WTC11 (cell line): ENCODE results near the gene ZIC4. TPM values are rescaled to one million over a fixed set of nuclear protein-coding genes. Genes with fewer than 3 reads are reported as not detected.

ENCODE experiments used
- ATAC-seq: fragments of 200-7000 bp; cut with Tn5 transposase; 2 replicates; pipeline ENCODE4 v1.10.0; 2021; ENCODE audit warnings: mild to moderate bottlenecking, moderate library complexity
- CTCF ChIA-PET: fragments of 300-600 bp; sonication (Branson Sonifier 250); formaldehyde crosslinking; loops from one replicate; lab custom pipeline; 2021; ENCODE audit warnings: antibody characterized with exemption; lab: Charles Lee
- POLR2A ChIA-PET: fragments of 350-600 bp; sonication (Branson Sonifier 250); formaldehyde crosslinking; loops from one replicate; lab custom pipeline; 2021; ENCODE audit warnings: antibody characterized with exemption; lab: Charles Lee
- DNase-seq: peaks from one replicate; pipeline ENCODE4 v3.0.0; 2021; ENCODE audit warnings: low spot score
- H3K27ac Mint-ChIP-seq: 2 replicates; pipeline ENCODE4 v1.8.0; 2021; ENCODE audit warnings: mixed read lengths
- H3K27me3 Mint-ChIP-seq: 2 replicates; pipeline ENCODE4 v1.8.0; 2021; ENCODE audit warnings: low read depth, mild to moderate bottlenecking, moderate library complexity, mixed read lengths
- H3K36me3 Mint-ChIP-seq: 2 replicates; pipeline ENCODE4 v1.8.0; 2021; ENCODE audit warnings: mixed read lengths
- H3K4me1 Mint-ChIP-seq: 2 replicates; pipeline ENCODE4 v1.8.0; 2022; ENCODE audit warnings: mixed read lengths
- H3K4me3 Mint-ChIP-seq: 2 replicates; pipeline ENCODE4 v1.8.0; 2021; ENCODE audit warnings: mild to moderate bottlenecking, moderate library complexity, mixed read lengths
- H3K9me3 Mint-ChIP-seq: 2 replicates; pipeline ENCODE4 v1.8.0; 2021; ENCODE audit warnings: mixed read lengths
- ATF1 ChIP-seq: sonication (generic); formaldehyde crosslinking; IDR thresholded peaks from 2 replicates; pipeline ENCODE4 v1.8.1; 2023; ENCODE audit warnings: mild to moderate bottlenecking, moderate library complexity, missing genetic modification reagents
- ATF3 ChIP-seq: sonication (generic); formaldehyde crosslinking; conservative IDR thresholded peaks from 2 replicates; pipeline ENCODE4 v1.8.1; 2022; ENCODE audit warnings: mild to moderate bottlenecking, missing genetic modification reagents
- ELF4 ChIP-seq: sonication (generic); formaldehyde crosslinking; IDR thresholded peaks from 2 replicates; pipeline ENCODE4 v1.8.1; 2022; ENCODE audit warnings: low read depth, mild to moderate bottlenecking, moderate library complexity, missing genetic modification reagents
- FOXP1 ChIP-seq: sonication (generic); formaldehyde crosslinking; IDR thresholded peaks from 2 replicates; pipeline ENCODE4 v1.8.0; 2022; ENCODE audit warnings: missing genetic modification reagents, mild to moderate bottlenecking, moderate library complexity, borderline replicate concordance
- GRHL2 ChIP-seq: fragments of 250-450 bp; sonication (Bioruptor Pico); IDR thresholded peaks from 2 replicates; pipeline ENCODE4 v1.8.0; 2022; ENCODE audit warnings: mild to moderate bottlenecking, moderate library complexity; ENCODE audit not compliant: insufficient replicate concordance, severe bottlenecking
- GTF2I ChIP-seq: fragments of 250-450 bp; sonication (Bioruptor Pico); conservative IDR thresholded peaks from 2 replicates; pipeline ENCODE4 v1.4.0; 2021; ENCODE audit warnings: mild to moderate bottlenecking
- HMGA2 ChIP-seq: fragments of 250-450 bp; sonication (Bioruptor Pico); IDR thresholded peaks from 2 replicates; pipeline ENCODE4 v1.4.0; 2021; ENCODE audit warnings: mild to moderate bottlenecking, moderate library complexity
- JUN ChIP-seq: sonication (generic); formaldehyde crosslinking; IDR thresholded peaks from 2 replicates; pipeline ENCODE4 v1.8.0; 2023; ENCODE audit warnings: mild to moderate bottlenecking, missing genetic modification reagents
- MYBL2 ChIP-seq: sonication (generic); formaldehyde crosslinking; IDR thresholded peaks from 2 replicates; pipeline ENCODE4 v1.8.1; 2023; ENCODE audit warnings: mild to moderate bottlenecking, moderate library complexity, missing genetic modification reagents
- NFE2L1 ChIP-seq: sonication (generic); formaldehyde crosslinking; IDR thresholded peaks from 2 replicates; pipeline ENCODE4 v1.8.1; 2023; ENCODE audit warnings: missing genetic modification reagents
- RELA ChIP-seq: sonication (generic); formaldehyde crosslinking; IDR thresholded peaks from 2 replicates; pipeline ENCODE4 v1.8.1; 2022; ENCODE audit warnings: missing genetic modification reagents, mild to moderate bottlenecking, borderline replicate concordance
- TCF7 ChIP-seq: sonication (generic); formaldehyde crosslinking; IDR thresholded peaks from 2 replicates; pipeline ENCODE4 v1.8.0; 2022; ENCODE audit warnings: mild to moderate bottlenecking, low read depth, missing genetic modification reagents, moderate library complexity
- TP53 ChIP-seq: sonication (generic); formaldehyde crosslinking; IDR thresholded peaks from 2 replicates; pipeline ENCODE4 v1.8.1; 2023; ENCODE audit warnings: mild to moderate bottlenecking, missing genetic modification reagents
- USF1 ChIP-seq: sonication (generic); formaldehyde crosslinking; IDR thresholded peaks from 2 replicates; pipeline ENCODE4 v1.8.0; 2022; ENCODE audit warnings: mild to moderate bottlenecking, missing genetic modification reagents
- ZNF121 ChIP-seq: sonication (generic); formaldehyde crosslinking; IDR thresholded peaks from 2 replicates; pipeline ENCODE4 v1.8.0; 2023; ENCODE audit warnings: missing genetic modification reagents
- ZNF317 ChIP-seq: sonication (generic); formaldehyde crosslinking; IDR thresholded peaks from 2 replicates; pipeline ENCODE4 v1.8.1; 2023; ENCODE audit warnings: low read depth, mild to moderate bottlenecking, moderate library complexity, missing genetic modification reagents, borderline replicate concordance
- ZNF396 ChIP-seq: fragments of 250-450 bp; sonication (Bioruptor Pico); IDR thresholded peaks from 2 replicates; pipeline ENCODE4 v1.8.0; 2021; ENCODE audit warnings: mild to moderate bottlenecking, moderate library complexity, borderline replicate concordance
- ZNF425 ChIP-seq: fragments of 250-450 bp; sonication (Bioruptor Pico); conservative IDR thresholded peaks from 2 replicates; pipeline ENCODE4 v1.9.0; 2021; ENCODE audit warnings: mild to moderate bottlenecking
- total RNA-seq: library from RNA; stranded (reverse); gene quantifications from 3 replicates; pipeline ENCODE4 v1.2.3, GENCODE V29; 2021
- TF ChIP-seq, protein P1 (sequence below): sonication (generic); formaldehyde crosslinking; IDR thresholded peaks from 2 replicates; pipeline ENCODE4 v1.8.0; 2023; ENCODE audit warnings: mild to moderate bottlenecking, missing genetic modification reagents
- TF ChIP-seq, protein P2 (sequence below): fragments of 250-450 bp; sonication (Bioruptor Pico); IDR thresholded peaks from 2 replicates; pipeline ENCODE4 v2.1.2; 2022; ENCODE audit warnings: mild to moderate bottlenecking, moderate library complexity
- TF ChIP-seq, protein P3 (sequence below): sonication (generic); formaldehyde crosslinking; IDR thresholded peaks from 2 replicates; pipeline ENCODE4 v1.8.1; 2022; ENCODE audit warnings: low read depth, mild to moderate bottlenecking, moderate library complexity, missing genetic modification reagents, borderline replicate concordance
- TF ChIP-seq, protein P4 (sequence below): sonication (generic); formaldehyde crosslinking; IDR thresholded peaks from 2 replicates; pipeline ENCODE4 v1.8.1; 2023; ENCODE audit warnings: mild to moderate bottlenecking, missing genetic modification reagents

The ZIC4 gene
- total RNA-seq, 1 experiment from 2014 or later = 3.5 TPM

- Mint-ChIP-seq H3K9me3 (no peaks in the 10 kb centered on the region), H3K36me3 (no peaks in the 10 kb centered on the region), H3K27ac (no peak overlapping the region), H3K4me3 (peak overlapping the region; percentile 49), H3K27me3 (peaks cover 100% of the 10 kb centered on the region), H3K4me1 (peaks cover 67% of the 10 kb centered on the region)
- POLR2A ChIA-PET = interaction anchor here (1.3 kb wide), 1 partner anchor 12 kb away, joined by 3 read pairs; no protein-coding TSS in a partner anchor
- no peak for TF ChIP-seq ATF1
- no peak for TF ChIP-seq ELF4 (CRISPR knock-in tag)
- no peak for TF ChIP-seq JUN (CRISPR knock-in tag)
- no peak for TF ChIP-seq ATF3
- no peak for TF ChIP-seq GRHL2
- TF ChIP-seq MYBL2 = no peak
- TF ChIP-seq FOXP1 (CRISPR knock-in tag) = no peak
- no peak for TF ChIP-seq ZNF396 (CRISPR knock-in tag)
- TF ChIP-seq TP53 = no peak
- TF ChIP-seq, protein P1, sequence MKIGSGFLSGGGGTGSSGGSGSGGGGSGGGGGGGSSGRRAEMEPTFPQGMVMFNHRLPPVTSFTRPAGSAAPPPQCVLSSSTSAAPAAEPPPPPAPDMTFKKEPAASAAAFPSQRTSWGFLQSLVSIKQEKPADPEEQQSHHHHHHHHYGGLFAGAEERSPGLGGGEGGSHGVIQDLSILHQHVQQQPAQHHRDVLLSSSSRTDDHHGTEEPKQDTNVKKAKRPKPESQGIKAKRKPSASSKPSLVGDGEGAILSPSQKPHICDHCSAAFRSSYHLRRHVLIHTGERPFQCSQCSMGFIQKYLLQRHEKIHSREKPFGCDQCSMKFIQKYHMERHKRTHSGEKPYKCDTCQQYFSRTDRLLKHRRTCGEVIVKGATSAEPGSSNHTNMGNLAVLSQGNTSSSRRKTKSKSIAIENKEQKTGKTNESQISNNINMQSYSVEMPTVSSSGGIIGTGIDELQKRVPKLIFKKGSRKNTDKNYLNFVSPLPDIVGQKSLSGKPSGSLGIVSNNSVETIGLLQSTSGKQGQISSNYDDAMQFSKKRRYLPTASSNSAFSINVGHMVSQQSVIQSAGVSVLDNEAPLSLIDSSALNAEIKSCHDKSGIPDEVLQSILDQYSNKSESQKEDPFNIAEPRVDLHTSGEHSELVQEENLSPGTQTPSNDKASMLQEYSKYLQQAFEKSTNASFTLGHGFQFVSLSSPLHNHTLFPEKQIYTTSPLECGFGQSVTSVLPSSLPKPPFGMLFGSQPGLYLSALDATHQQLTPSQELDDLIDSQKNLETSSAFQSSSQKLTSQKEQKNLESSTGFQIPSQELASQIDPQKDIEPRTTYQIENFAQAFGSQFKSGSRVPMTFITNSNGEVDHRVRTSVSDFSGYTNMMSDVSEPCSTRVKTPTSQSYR = no peak
- no peak for TF ChIP-seq ZNF425 (CRISPR knock-in tag)
- no peak for TF ChIP-seq NFE2L1 (CRISPR knock-in tag)
- no peak for TF ChIP-seq ZNF317 (CRISPR knock-in tag)
- TF ChIP-seq, protein P2, sequence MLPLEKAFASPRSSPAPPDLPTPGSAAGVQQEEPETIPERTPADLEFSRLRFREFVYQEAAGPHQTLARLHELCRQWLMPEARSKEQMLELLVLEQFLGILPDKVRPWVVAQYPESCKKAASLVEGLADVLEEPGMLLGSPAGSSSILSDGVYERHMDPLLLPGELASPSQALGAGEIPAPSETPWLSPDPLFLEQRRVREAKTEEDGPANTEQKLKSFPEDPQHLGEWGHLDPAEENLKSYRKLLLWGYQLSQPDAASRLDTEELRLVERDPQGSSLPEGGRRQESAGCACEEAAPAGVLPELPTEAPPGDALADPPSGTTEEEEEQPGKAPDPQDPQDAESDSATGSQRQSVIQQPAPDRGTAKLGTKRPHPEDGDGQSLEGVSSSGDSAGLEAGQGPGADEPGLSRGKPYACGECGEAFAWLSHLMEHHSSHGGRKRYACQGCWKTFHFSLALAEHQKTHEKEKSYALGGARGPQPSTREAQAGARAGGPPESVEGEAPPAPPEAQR (CRISPR knock-in tag) = no peak
- TF ChIP-seq, protein P3, sequence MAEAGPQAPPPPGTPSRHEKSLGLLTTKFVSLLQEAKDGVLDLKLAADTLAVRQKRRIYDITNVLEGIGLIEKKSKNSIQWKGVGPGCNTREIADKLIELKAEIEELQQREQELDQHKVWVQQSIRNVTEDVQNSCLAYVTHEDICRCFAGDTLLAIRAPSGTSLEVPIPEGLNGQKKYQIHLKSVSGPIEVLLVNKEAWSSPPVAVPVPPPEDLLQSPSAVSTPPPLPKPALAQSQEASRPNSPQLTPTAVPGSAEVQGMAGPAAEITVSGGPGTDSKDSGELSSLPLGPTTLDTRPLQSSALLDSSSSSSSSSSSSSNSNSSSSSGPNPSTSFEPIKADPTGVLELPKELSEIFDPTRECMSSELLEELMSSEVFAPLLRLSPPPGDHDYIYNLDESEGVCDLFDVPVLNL (CRISPR knock-in tag) = no peak
- no peak for TF ChIP-seq ZNF121 (CRISPR knock-in tag)
- DNase-seq (no peak), ATAC-seq (peak; percentile 14; the same call in 1 of the 2 replicates)
- CTCF ChIA-PET = interaction anchor here (1.1 to 3.7 kb wide), 4 partner anchors 10 to 20 kb away, joined by 3 to 43 read pairs (median 15); no protein-coding TSS in a partner anchor
These were observed 34.5 kb downstream of the ZIC4 start for GRCh38 chr3:147371771-147372340.

- no peak for DNase-seq
- no peaks in the 10 kb centered on the region for H3K36me3 Mint-ChIP-seq
- ChIA-PET POLR2A (interaction anchor here (0.6 kb wide), 1 partner anchor 40 kb away, joined by 7 read pairs; no protein-coding TSS in a partner anchor), CTCF (interaction anchor here (1.1 to 3.7 kb wide), 6 partner anchors 10 to 21 kb away, joined by 3 to 43 read pairs (median 14); no protein-coding TSS in a partner anchor)
- H3K27ac Mint-ChIP-seq = no peak overlapping the region
- peak overlapping the region; percentile 66 for H3K4me3 Mint-ChIP-seq
- H3K27me3 Mint-ChIP-seq = peaks cover 98% of the 10 kb centered on the region
- no peaks in the 10 kb centered on the region for H3K9me3 Mint-ChIP-seq
- peaks cover 63% of the 10 kb centered on the region for H3K4me1 Mint-ChIP-seq
- peak; percentile 23 for ATAC-seq
- TF ChIP-seq, protein P3 (CRISPR knock-in tag) = no peak
- TF ChIP-seq GTF2I (CRISPR knock-in tag) (no peak), USF1 (CRISPR knock-in tag) (no peak), RELA (CRISPR knock-in tag) (no peak), HMGA2 (CRISPR knock-in tag) (no peak), TCF7 (CRISPR knock-in tag) (no peak)
- TF ChIP-seq, protein P4, sequence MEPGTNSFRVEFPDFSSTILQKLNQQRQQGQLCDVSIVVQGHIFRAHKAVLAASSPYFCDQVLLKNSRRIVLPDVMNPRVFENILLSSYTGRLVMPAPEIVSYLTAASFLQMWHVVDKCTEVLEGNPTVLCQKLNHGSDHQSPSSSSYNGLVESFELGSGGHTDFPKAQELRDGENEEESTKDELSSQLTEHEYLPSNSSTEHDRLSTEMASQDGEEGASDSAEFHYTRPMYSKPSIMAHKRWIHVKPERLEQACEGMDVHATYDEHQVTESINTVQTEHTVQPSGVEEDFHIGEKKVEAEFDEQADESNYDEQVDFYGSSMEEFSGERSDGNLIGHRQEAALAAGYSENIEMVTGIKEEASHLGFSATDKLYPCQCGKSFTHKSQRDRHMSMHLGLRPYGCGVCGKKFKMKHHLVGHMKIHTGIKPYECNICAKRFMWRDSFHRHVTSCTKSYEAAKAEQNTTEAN (CRISPR knock-in tag) = no peak
- TF ChIP-seq, protein P2 (CRISPR knock-in tag) = no peak
These were observed 35.2 kb downstream of the ZIC4 start for GRCh38 chr3:147371140-147371539.
